AG04450 (cell line): Measurements from ENCODE around the gene MESD. TPM values are rescaled to one million over a fixed set of nuclear protein-coding genes. Genes with fewer than 3 reads are reported as not detected.
A peak's percentile ranks its signal among the peaks of the same experiment; 100 is the strongest.

Source experiments
- CTCF ChIA-PET: fragments of 300-600, 350-600 bp; formaldehyde crosslinking; extraction: SDS; loops from one replicate; lab custom pipeline; 2022; ENCODE audit warnings: antibody characterized with exemption, inconsistent platforms; lab: Charles Lee
- POLR2A ChIA-PET: fragments of 350-600 bp; formaldehyde crosslinking; extraction: SDS; loops from one replicate; lab custom pipeline; 2021; ENCODE audit warnings: antibody characterized with exemption, inconsistent platforms; lab: Yijun Ruan, JAX
- DNase-seq: peaks from one replicate; pipeline ENCODE4 v3.0.0-alpha.2; 2011; ENCODE audit warnings: low read depth, low spot score
- H3K27ac ChIP-seq: one replicate; pipeline ENCODE4 v1.5.1; 2012; ENCODE audit warnings: low read depth, low read length, control low read depth
- H3K27me3 ChIP-seq: one replicate; pipeline ENCODE4 v1.6.0; 2012; ENCODE audit warnings: low read length; ENCODE audit not compliant: control insufficient read depth, insufficient read depth
- H3K4me3 ChIP-seq: 2 replicates; pipeline ENCODE4 v1.5.1; 2011; ENCODE audit warnings: mild to moderate bottlenecking, low read depth, low read length, control low read depth
- H3K9me3 ChIP-seq: 2 replicates; pipeline ENCODE4 v1.5.1; 2012; ENCODE audit warnings: low read length; ENCODE audit not compliant: control insufficient read depth, insufficient read depth
- polyA plus RNA-seq: library from polyadenylated mRNA; depleted of rRNA; stranded (reverse); fragments of >200 nt; gene quantifications from 2 replicates; pipeline ENCODE4 v1.2.3, GENCODE V29; 2011
- TF ChIP-seq, protein P1 (sequence below): IDR thresholded peaks from 2 replicates; pipeline ENCODE4 v1.5.1; 2011; ENCODE audit warnings: low read depth, low read length, control low read depth, inconsistent platforms

The MESD gene
- polyA plus RNA-seq, 1 experiment, result 23.9 TPM

DNA sequence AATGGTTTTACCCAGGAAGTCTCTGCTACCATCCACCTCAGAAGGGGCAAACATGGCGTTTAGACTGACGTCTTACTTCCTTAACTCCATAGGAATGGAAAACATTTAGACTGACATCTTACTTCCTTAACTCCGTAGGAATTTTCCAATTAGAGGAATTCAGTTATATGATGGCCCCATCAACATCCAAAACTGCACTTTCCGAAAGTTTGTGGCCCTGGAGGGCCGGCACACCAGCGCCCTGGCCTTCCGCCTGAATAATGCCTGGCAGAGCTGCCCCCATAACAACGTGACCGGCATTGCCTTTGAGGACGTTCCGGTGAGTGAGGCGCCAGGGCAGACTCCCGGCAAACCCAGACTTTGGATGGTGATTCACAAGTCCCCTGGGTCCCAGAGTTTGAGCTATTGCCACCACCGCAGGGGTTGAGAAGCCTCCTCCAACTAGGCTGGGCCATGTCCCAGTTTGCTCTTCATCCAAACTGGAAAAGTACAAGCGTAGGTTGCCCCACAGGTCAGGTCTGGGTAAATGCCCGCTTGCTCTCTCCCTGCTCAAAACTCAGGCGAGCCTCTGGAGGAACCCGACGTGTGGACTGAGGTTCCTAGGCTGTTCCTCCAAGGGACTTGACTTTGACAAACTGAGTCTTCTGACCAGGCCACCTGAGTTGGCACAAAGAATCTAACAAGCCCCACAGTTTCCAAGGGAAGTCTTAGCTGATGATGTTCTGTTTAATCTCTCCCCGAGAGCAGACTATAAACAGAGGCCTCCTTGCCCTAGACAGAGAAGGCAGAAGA is 57.7 kb downstream of the MESD start:
- Histone ChIP-seq H3K27me3 (no peaks in the 10 kb centered on the region), H3K27ac (peak overlapping the region; percentile 65), H3K4me3 (no peak overlapping the region), H3K9me3 (no peaks in the 10 kb centered on the region)
- no peak for DNase-seq
- ChIA-PET CTCF (no interaction called here), POLR2A (no interaction called here)
- TF ChIP-seq, protein P1, sequence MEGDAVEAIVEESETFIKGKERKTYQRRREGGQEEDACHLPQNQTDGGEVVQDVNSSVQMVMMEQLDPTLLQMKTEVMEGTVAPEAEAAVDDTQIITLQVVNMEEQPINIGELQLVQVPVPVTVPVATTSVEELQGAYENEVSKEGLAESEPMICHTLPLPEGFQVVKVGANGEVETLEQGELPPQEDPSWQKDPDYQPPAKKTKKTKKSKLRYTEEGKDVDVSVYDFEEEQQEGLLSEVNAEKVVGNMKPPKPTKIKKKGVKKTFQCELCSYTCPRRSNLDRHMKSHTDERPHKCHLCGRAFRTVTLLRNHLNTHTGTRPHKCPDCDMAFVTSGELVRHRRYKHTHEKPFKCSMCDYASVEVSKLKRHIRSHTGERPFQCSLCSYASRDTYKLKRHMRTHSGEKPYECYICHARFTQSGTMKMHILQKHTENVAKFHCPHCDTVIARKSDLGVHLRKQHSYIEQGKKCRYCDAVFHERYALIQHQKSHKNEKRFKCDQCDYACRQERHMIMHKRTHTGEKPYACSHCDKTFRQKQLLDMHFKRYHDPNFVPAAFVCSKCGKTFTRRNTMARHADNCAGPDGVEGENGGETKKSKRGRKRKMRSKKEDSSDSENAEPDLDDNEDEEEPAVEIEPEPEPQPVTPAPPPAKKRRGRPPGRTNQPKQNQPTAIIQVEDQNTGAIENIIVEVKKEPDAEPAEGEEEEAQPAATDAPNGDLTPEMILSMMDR, result no peak

DNA sequence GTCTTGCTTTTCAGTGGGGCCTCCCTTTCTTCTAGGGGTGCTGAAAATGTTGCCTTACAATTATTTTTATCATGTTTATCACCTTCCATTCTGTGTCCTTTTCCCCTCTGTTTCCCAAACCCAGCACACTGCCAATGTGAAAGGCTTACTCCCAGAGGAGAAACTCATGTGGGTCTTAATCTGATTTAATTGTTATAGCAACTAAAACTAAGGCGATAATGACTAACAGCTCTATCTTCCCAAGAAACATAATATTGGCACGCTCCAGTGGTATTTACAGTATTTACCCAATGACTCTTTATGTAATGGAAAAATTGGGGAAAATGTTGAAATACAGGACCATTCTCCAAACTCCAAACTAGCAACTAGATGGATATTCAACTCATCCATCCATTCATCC is 58.4 kb downstream of the MESD start:
- DNase-seq, result no peak
- no peaks in the 10 kb centered on the region for H3K9me3 ChIP-seq
- H3K27ac ChIP-seq, result peak overlapping the region; percentile 2
- TF ChIP-seq, protein P1, result no peak
- ChIA-PET POLR2A (no interaction called here), CTCF (no interaction called here)
- H3K4me3 ChIP-seq, result no peak overlapping the region
- H3K27me3 ChIP-seq, result no peaks in the 10 kb centered on the region

DNA sequence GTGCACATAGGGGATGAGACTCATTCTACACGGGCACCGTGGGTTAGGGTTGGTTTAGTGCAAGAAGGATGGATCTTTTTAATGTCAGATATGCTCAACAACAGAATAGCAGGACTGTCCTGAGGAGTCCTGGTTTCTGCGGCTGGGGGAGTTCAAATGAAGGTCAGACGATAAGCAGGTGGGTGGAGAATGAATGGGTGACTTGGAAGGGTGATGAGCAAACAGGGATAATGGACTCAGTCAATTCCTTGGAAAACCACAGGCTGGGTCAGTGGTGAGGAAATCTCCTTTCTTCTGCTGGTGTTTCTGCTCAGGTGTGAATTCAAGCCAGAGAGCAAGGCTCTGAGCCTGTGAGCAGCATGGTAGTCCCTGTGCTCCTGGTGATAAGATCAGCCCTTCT is 59.9 kb downstream of the MESD start:
- TF ChIP-seq, protein P1, result no peak
- no peak for DNase-seq
- H3K27me3 ChIP-seq, result no peaks in the 10 kb centered on the region
- CTCF ChIA-PET, result no interaction called here
- POLR2A ChIA-PET, result no interaction called here
- no peaks in the 10 kb centered on the region; the same call in 1 of the 2 replicates for H3K9me3 ChIP-seq
- H3K27ac ChIP-seq, result peak overlapping the region; percentile 48
- no peak overlapping the region for H3K4me3 ChIP-seq

DNA sequence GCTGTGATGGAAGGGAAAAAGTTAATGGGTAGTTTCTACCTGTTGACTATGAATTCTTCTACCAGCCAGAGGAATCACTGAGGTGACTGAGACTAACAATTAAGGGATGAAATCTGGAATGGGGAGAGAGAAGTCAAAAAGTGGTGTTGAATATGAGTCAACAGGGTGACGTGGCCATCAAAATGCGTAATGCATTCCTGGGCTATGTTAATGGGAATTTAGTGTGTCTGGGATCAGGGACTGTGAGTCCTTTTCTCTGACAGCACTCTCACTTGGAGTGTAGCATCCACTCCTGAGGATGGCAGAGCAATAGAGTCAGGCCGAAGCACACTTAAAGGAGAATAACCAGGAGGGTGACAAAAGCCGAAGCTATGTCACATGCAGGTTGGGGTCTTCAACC is 60.4 kb downstream of the MESD start:
- peak; percentile 24 for DNase-seq
- Histone ChIP-seq H3K27me3 (no peaks in the 10 kb centered on the region), H3K27ac (peak overlapping the region; percentile 61), H3K9me3 (no peaks in the 10 kb centered on the region; the same call in 1 of the 2 replicates), H3K4me3 (no peak overlapping the region)
- ChIA-PET POLR2A (no interaction called here), CTCF (no interaction called here)
- TF ChIP-seq, protein P1, result no peak

DNA sequence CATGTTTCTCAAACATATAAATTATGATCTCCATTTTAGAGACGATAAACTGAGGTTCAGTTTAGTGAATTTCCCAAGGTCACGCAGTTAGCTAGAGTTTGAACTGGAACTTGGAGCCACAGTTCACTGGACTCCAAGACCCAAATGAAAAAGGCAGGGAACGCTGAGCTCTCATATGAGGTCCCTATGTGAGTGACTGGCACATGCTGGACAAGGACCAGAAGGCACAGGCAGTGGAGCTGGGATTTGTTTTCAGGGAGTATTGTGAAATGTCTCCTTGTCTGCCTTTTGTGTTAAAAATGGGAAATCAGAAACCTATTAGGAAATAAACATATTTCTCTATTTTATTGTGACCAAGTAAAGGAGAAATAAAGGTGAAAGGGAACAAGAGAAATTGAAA is 63.5 kb downstream of the MESD start:
- no peaks in the 10 kb centered on the region for H3K27me3 ChIP-seq
- TF ChIP-seq, protein P1, result no peak
- CTCF ChIA-PET, result no interaction called here
- no peaks in the 10 kb centered on the region; the same call in 1 of the 2 replicates for H3K9me3 ChIP-seq
- DNase-seq, result no peak
- H3K4me3 ChIP-seq, result no peak overlapping the region
- no peak overlapping the region for H3K27ac ChIP-seq
- POLR2A ChIA-PET, result no interaction called here
